Vagina (tissue), 2 donors: ENCODE results near the gene SOX21. TPM values are rescaled to one million over a fixed set of nuclear protein-coding genes. Genes with fewer than 3 reads are reported as not detected.

Source experiments
- DNase-seq, 2 donors: peaks; one replicate each; pipeline ENCODE4 v3.0.0-alpha.2; 2017; ENCODE audit errors: extremely low spot score in 2 of 2
- H3K27ac ChIP-seq: fragments of 200-600 bp; sonication (generic); one replicate; pipeline ENCODE4 v1.5.1; 2019
- H3K27me3 ChIP-seq: fragments of 200-600 bp; sonication (generic); one replicate; pipeline ENCODE4 v1.5.1; 2019
- H3K36me3 ChIP-seq, 2 donors: fragments of 200-600 bp; sonication (generic); one replicate each; pipeline ENCODE4 v1.5.1; 2017 to 2019
- H3K4me1 ChIP-seq: fragments of 200-600 bp; sonication (generic); one replicate; pipeline ENCODE4 v1.5.1; 2019
- H3K4me3 ChIP-seq, 2 donors: fragments of 200-600 bp; sonication (generic); 1 replicate in 1 of 2; 2 replicates in 1 of 2; pipeline ENCODE4 v1.5.1; 2016 to 2019
- H3K9me3 ChIP-seq: fragments of 200-600 bp; sonication (generic); one replicate; pipeline ENCODE4 v1.5.1; 2019
- CTCF ChIP-seq, 3 experiments: fragments of 450-650 bp in 2 of 3; fragments of 200-600 bp in 1 of 3; sonication (generic) in 1 of 3; IDR thresholded peaks; one replicate each; pipeline ENCODE4 v1.5.1; 2017 to 2019; ENCODE audit warnings: antibody characterized with exemption in 3 of 3, mild to moderate bottlenecking in 2 of 3, moderate library complexity in 2 of 3
- POLR2A ChIP-seq, 2 donors: fragments of 450-650 bp; IDR thresholded peaks; one replicate each; pipeline ENCODE4 v1.6.1; 2017; ENCODE audit warnings: antibody characterized with exemption in 2 of 2, mild to moderate bottlenecking in 2 of 2, moderate library complexity in 2 of 2
- POLR2AphosphoS5 ChIP-seq, 2 donors: sonication (generic); formaldehyde crosslinking; IDR thresholded peaks; one replicate each; pipeline ENCODE4 v1.9.0; 2017; ENCODE audit warnings: antibody characterized with exemption in 2 of 2, mild to moderate bottlenecking in 2 of 2, low read depth in 1 of 2; ENCODE audit not compliant: insufficient read depth in 1 of 2
- intact Hi-C: fragments of 100-400 bp; cut with DNase I; formaldehyde crosslinking; loops from one replicate; pipeline ENCODE4 v1.15.1; 2023
- total RNA-seq: library from RNA; depleted of rRNA; stranded (reverse); fragments of >200 nt; gene quantifications from one replicate; pipeline ENCODE4 v1.2.3, GENCODE V29; 2016

Gene SOX21
- total RNA-seq, 1 donor from 2014 or later: 1.2 TPM

DNA sequence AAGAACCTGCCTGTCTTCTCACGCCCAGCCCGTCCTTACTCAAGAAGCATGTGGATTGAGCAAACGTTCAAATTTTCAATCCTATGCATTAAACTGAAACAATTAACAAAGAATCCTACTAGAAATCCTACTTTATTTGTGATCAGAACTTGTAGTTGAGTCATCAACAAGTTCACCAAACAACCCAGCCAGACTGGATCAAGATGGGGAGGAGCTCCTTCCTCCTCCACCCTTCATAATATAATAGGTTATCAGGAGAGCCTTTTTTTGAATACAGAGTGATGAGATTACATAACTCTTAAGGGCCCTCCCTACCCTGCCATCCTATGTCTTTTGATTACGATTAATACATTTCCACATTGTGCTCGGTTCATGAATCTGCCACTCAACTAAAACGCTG is 32.7 kb downstream of the SOX21 start:
- Histone ChIP-seq H3K36me3 (no peaks in the 10 kb centered on the region), H3K9me3 (no peaks in the 10 kb centered on the region), H3K4me1 (no peaks in the 10 kb centered on the region), H3K4me3 (no peak overlapping the region), H3K27ac (no peak overlapping the region), H3K27me3 (no peaks in the 10 kb centered on the region)
- TF ChIP-seq CTCF (IDR thresholded peaks at IDR 0.05) (no peak), POLR2AphosphoS5 (IDR thresholded peaks at IDR 0.05; ENCODE audit: insufficient read depth in 1 of 2, low read depth in 1 of 2) (no peak), POLR2A (IDR thresholded peaks at IDR 0.05) (no peak)
- intact Hi-C loops: no loop called here
- no peak for DNase-seq

- intact Hi-C loops: no loop called here
- Histone ChIP-seq H3K4me3 (no peak overlapping the region), H3K27me3 (no peaks in the 10 kb centered on the region), H3K9me3 (no peaks in the 10 kb centered on the region), H3K36me3 (no peaks in the 10 kb centered on the region), H3K4me1 (no peaks in the 10 kb centered on the region), H3K27ac (no peak overlapping the region)
- no peak for DNase-seq
- TF ChIP-seq POLR2AphosphoS5 (IDR thresholded peaks at IDR 0.05; ENCODE audit: insufficient read depth in 1 of 2, low read depth in 1 of 2) (no peak), POLR2A (IDR thresholded peaks at IDR 0.05) (no peak), CTCF (IDR thresholded peaks at IDR 0.05) (no peak)
Measured at GRCh38 chr13:94678845-94679244, 33.5 kb downstream of the SOX21 start.

- TF ChIP-seq POLR2AphosphoS5 (IDR thresholded peaks at IDR 0.05; ENCODE audit: insufficient read depth in 1 of 2, low read depth in 1 of 2) (no peak), CTCF (IDR thresholded peaks at IDR 0.05) (no peak), POLR2A (IDR thresholded peaks at IDR 0.05) (no peak)
- intact Hi-C loops: no loop called here
- Histone ChIP-seq H3K4me1 (no peaks in the 10 kb centered on the region), H3K27me3 (no peaks in the 10 kb centered on the region), H3K9me3 (no peaks in the 10 kb centered on the region), H3K4me3 (no peak overlapping the region), H3K27ac (no peak overlapping the region), H3K36me3 (no peaks in the 10 kb centered on the region)
- DNase-seq: no peak
Measured at GRCh38 chr13:94677799-94678198, 34.5 kb downstream of the SOX21 start.

- Histone ChIP-seq H3K4me1 (no peaks in the 10 kb centered on the region), H3K27ac (no peak overlapping the region), H3K4me3 (no peak overlapping the region), H3K36me3 (no peaks in the 10 kb centered on the region), H3K9me3 (no peaks in the 10 kb centered on the region), H3K27me3 (no peaks in the 10 kb centered on the region)
- TF ChIP-seq POLR2A (IDR thresholded peaks at IDR 0.05) (no peak), CTCF (IDR thresholded peaks at IDR 0.05) (peak in 1 of 3 experiments; percentile 43), POLR2AphosphoS5 (IDR thresholded peaks at IDR 0.05; ENCODE audit: insufficient read depth in 1 of 2, low read depth in 1 of 2) (no peak)
- no peak for DNase-seq
- intact Hi-C loops: no loop called here
Measured at GRCh38 chr13:94674609-94675348, 37.6 kb downstream of the SOX21 start.

GRCh38 chr13:94673851-94674250 is 38.5 kb downstream of the SOX21 start:
- Histone ChIP-seq H3K9me3 (no peaks in the 10 kb centered on the region), H3K36me3 (no peaks in the 10 kb centered on the region), H3K4me1 (no peaks in the 10 kb centered on the region), H3K27ac (no peak overlapping the region), H3K27me3 (no peaks in the 10 kb centered on the region), H3K4me3 (no peak overlapping the region)
- TF ChIP-seq POLR2A (IDR thresholded peaks at IDR 0.05): no peak
- no peak for TF ChIP-seq CTCF (IDR thresholded peaks at IDR 0.05)
- TF ChIP-seq POLR2AphosphoS5 (IDR thresholded peaks at IDR 0.05; ENCODE audit: insufficient read depth in 1 of 2, low read depth in 1 of 2): no peak
- no peak for DNase-seq
- intact Hi-C loops: no loop called here
